ENCODE measurements around the gene WWOX. TPM values are rescaled to one million over a fixed set of nuclear protein-coding genes. Genes with fewer than 3 reads are reported as not detected.

Gene WWOX
- polyA plus RNA-seq, 2 of the 4 experiments (the other 2 are of a cell fraction), result 16.0 to 17.2 TPM

DNA sequence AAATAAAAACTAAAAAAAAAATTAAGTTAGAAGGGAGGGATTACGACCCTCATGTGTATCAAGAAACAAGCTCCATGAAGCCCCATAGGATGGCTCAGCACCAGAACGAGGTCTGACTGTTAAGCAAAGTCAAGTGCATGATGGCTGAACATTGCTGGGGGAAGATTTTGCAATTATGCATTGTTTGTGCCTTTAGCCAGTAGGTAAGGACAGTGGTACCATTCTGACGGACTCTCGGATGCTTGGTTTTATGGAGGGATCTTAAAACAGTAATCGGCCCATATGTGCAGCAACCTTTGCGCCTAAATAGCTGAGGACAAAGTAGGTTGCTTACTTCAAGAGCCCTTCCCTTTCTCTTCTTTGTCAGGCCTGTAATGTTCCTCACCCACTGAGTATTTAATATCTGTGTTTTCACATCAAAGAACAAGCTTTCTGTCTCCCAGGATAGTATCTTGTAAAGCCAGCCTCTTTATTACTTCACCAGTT, 186.0 kb downstream of the WWOX start:
- H3K27ac ChIP-seq, result no peak overlapping the region
- WGBS (ENCODE audit: missing lambda C conversion rate), result 78% methylated on average over 6 of the region's 6 CpGs
- ChIA-PET CTCF (interaction anchor here (1.2 kb wide), 1 partner anchor 186 kb away, joined by 3 read pairs; the partner anchor contains the start of gene WWOX), POLR2A (no interaction called here)
- peaks cover 3% of the 10 kb centered on the region; the same call in 1 of the 3 replicates for H3K4me1 ChIP-seq
- no peak for FAIRE-seq
- no peak overlapping the region for H3K4me3 ChIP-seq
- TF ChIP-seq MAZ (IDR thresholded peaks at IDR 0.05; ENCODE audit: borderline replicate concordance, low read depth, low read length) (no peak), BCL3 (IDR thresholded peaks at IDR 0.05) (no peak), EHMT2 (IDR thresholded peaks at IDR 0.05; ENCODE audit: low read depth) (no peak), HDAC2 (IDR thresholded peaks at IDR 0.05) (no peak)
- no peak overlapping the region for H3K4me2 ChIP-seq
- DNase-seq (ENCODE audit: low read depth in 1 of 2, low spot score in 1 of 2), result no peak
- no peaks in the 10 kb centered on the region for H3K9me3 ChIP-seq
- ATAC-seq, result no peak

DNA sequence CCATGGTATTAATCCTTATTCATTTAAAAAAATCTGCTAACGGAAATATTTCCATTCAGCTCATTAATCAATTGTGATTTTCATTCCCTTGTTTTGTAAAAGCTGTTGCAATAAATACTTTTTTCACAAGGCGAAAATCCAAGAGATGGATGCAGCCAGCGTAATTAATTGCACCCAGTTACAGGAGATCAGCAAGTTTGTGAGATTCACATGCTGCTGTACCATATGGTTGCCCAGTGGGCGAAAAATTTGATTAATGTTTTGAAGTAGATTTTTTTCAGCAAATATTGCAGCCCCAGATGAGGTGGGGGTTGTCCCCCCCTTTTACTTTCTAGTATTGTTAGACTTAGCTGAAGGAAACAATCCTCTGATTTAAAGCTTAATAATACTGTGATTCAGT, 186.6 kb downstream of the WWOX start:
- CTCF ChIA-PET, result interaction anchor here (0.6 to 1.2 kb wide), 2 partner anchors 177 to 186 kb away, joined by 3 read pairs; partner anchors contain the start of gene WWOX
- 83% methylated on average over 4 of the region's 4 CpGs for WGBS (ENCODE audit: missing lambda C conversion rate)
- no peak for ATAC-seq

DNA sequence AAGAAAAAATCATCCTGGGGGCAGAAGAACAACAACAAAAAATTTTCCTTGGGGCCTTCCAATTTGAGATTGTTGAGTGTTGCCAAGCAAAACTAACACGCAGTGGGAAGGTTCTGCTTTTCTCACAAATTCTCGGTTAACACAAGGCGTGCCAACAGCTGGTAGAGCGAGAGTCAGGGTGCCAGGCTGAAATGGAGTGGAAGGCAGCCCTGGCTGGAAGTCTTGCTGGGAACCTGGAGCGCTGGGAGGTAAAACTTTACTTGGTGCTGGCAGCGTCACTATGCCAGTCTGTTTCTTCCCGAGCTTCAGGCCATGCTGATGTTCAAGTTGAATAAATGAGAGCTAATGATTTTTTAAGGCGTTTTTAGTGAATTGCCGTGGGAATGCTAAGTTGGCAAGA, 189.4 kb downstream of the WWOX start:
- Histone ChIP-seq H3K9me3 (no peaks in the 10 kb centered on the region), H3K4me1 (peaks cover 10% of the 10 kb centered on the region; the same call in 1 of the 3 replicates), H3K27ac (no peak overlapping the region), H3K4me3 (no peak overlapping the region), H3K4me2 (no peak overlapping the region)
- ATAC-seq (no peak), DNase-seq (ENCODE audit: low read depth in 1 of 2, low spot score in 1 of 2) (no peak), FAIRE-seq (no peak)
- WGBS (ENCODE audit: missing lambda C conversion rate), result 84% methylated on average over 9 of the region's 9 CpGs
- no peak for TF ChIP-seq POLR2AphosphoS2 (conservative IDR thresholded peaks at IDR 0.05; ENCODE audit: low read length)
- TF ChIP-seq, protein P1, sequence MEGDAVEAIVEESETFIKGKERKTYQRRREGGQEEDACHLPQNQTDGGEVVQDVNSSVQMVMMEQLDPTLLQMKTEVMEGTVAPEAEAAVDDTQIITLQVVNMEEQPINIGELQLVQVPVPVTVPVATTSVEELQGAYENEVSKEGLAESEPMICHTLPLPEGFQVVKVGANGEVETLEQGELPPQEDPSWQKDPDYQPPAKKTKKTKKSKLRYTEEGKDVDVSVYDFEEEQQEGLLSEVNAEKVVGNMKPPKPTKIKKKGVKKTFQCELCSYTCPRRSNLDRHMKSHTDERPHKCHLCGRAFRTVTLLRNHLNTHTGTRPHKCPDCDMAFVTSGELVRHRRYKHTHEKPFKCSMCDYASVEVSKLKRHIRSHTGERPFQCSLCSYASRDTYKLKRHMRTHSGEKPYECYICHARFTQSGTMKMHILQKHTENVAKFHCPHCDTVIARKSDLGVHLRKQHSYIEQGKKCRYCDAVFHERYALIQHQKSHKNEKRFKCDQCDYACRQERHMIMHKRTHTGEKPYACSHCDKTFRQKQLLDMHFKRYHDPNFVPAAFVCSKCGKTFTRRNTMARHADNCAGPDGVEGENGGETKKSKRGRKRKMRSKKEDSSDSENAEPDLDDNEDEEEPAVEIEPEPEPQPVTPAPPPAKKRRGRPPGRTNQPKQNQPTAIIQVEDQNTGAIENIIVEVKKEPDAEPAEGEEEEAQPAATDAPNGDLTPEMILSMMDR (IDR thresholded peaks at IDR 0.05), result no peak
- no peak for TF ChIP-seq BCL3 (IDR thresholded peaks at IDR 0.05)
- POLR2A ChIA-PET, result no interaction called here
- CTCF ChIA-PET, result no interaction called here

More for the DNA sequence above, 186.6 kb downstream of the WWOX start:
- Histone ChIP-seq H3K4me3 (no peak overlapping the region), H3K4me2 (no peak overlapping the region), H3K27ac (no peak overlapping the region), H3K9me3 (no peaks in the 10 kb centered on the region), H3K4me1 (peaks cover 3% of the 10 kb centered on the region; the same call in 1 of the 3 replicates)
- no peak for DNase-seq (ENCODE audit: low read depth in 1 of 2, low spot score in 1 of 2)
- FAIRE-seq, result no peak
- TF ChIP-seq RFX5 (IDR thresholded peaks at IDR 0.05) (no peak), PHF8 (IDR thresholded peaks at IDR 0.05; ENCODE audit: borderline replicate concordance, low read depth) (no peak), MAFK (IDR thresholded peaks at IDR 0.05; ENCODE audit: partially characterized antibody) (no peak), HDAC2 (IDR thresholded peaks at IDR 0.05) (no peak), ZC3H11A (IDR thresholded peaks at IDR 0.05) (no peak), POLR2A (IDR thresholded peaks at IDR 0.05; ENCODE audit: low read length) (no peak), FOSB (CRISPR knock-in tag; IDR thresholded peaks at IDR 0.05) (no peak), EP300 (IDR thresholded peaks at IDR 0.05) (no peak), HOXB13 (CRISPR knock-in tag; IDR thresholded peaks at IDR 0.05; ENCODE audit: low read depth) (no peak), ZFP36 (IDR thresholded peaks at IDR 0.05; ENCODE audit: borderline replicate concordance, partially characterized antibody) (no peak), NR3C1 (IDR thresholded peaks at IDR 0.05) (no peak), ESRRA (IDR thresholded peaks at IDR 0.05; ENCODE audit: borderline replicate concordance, low read length) (no peak)
- POLR2A ChIA-PET, result no interaction called here
